ENCODE data around the gene PKIG.

- TF ChIP-seq POLR2A (IDR thresholded peaks at IDR 0.05), result no peak
- TF ChIP-seq, protein P1, sequence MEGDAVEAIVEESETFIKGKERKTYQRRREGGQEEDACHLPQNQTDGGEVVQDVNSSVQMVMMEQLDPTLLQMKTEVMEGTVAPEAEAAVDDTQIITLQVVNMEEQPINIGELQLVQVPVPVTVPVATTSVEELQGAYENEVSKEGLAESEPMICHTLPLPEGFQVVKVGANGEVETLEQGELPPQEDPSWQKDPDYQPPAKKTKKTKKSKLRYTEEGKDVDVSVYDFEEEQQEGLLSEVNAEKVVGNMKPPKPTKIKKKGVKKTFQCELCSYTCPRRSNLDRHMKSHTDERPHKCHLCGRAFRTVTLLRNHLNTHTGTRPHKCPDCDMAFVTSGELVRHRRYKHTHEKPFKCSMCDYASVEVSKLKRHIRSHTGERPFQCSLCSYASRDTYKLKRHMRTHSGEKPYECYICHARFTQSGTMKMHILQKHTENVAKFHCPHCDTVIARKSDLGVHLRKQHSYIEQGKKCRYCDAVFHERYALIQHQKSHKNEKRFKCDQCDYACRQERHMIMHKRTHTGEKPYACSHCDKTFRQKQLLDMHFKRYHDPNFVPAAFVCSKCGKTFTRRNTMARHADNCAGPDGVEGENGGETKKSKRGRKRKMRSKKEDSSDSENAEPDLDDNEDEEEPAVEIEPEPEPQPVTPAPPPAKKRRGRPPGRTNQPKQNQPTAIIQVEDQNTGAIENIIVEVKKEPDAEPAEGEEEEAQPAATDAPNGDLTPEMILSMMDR (IDR thresholded peaks at IDR 0.05), result no peak
- no peak for TF ChIP-seq EP300 (IDR thresholded peaks at IDR 0.05)
Observed at GRCh38 chr20:44650771-44651433, 68.5 kb downstream of the PKIG start.

Data from ovary (tissue), 3 donors.